Lung (tissue), 12 donors: ENCODE data around the gene PRKCE. TPM values are rescaled to one million over a fixed set of nuclear protein-coding genes. Genes with fewer than 3 reads are reported as not detected.

Experiments
- ATAC-seq: fragments of 200-7000 bp; cut with Tn5 transposase; one replicate; pipeline ENCODE4 v1.9.1; 2020; ENCODE audit warnings: moderate number of reproducible peaks; ENCODE audit not compliant: insufficient read depth, low FRiP score
- DNase-seq, 3 donors: peaks; one replicate each; pipeline ENCODE4 v3.0.0-alpha.2; 2013 to 2017
- H3K27ac ChIP-seq, 2 donors: one replicate each; pipeline ENCODE4 v1.5.1; 2013; ENCODE audit warnings: mild to moderate bottlenecking in 2 of 2, moderate library complexity in 2 of 2, control low read depth in 1 of 2, inconsistent platforms in 1 of 2, low read depth in 1 of 2, low read length in 1 of 2
- H3K27me3 ChIP-seq, 3 donors: one replicate each; pipeline ENCODE4 v1.5.1; 2013; ENCODE audit warnings: low read length in 2 of 3; ENCODE audit not compliant: control insufficient read depth in 3 of 3, insufficient read depth in 3 of 3
- H3K36me3 ChIP-seq, 4 donors: one replicate each; pipeline ENCODE4 v1.5.1; 2013; ENCODE audit warnings: low read length in 4 of 4, mild to moderate bottlenecking in 1 of 4, moderate library complexity in 1 of 4; ENCODE audit not compliant: control insufficient read depth in 4 of 4, insufficient read depth in 4 of 4
- H3K4me1 ChIP-seq, 5 donors: one replicate each; pipeline ENCODE4 v1.5.1; 2013; ENCODE audit warnings: low read length in 5 of 5, mild to moderate bottlenecking in 2 of 5, moderate library complexity in 1 of 5; ENCODE audit not compliant: control insufficient read depth in 5 of 5, insufficient read depth in 5 of 5
- H3K4me3 ChIP-seq: one replicate; pipeline ENCODE4 v1.5.1; 2013; ENCODE audit warnings: mild to moderate bottlenecking, control low read depth, moderate library complexity
- H3K9ac ChIP-seq, 2 donors: one replicate each; pipeline ENCODE4 v1.5.1; 2013; ENCODE audit warnings: low read length in 2 of 2, control low read depth in 1 of 2; ENCODE audit not compliant: insufficient read depth in 1 of 2
- H3K9me3 ChIP-seq, 4 donors: one replicate each; pipeline ENCODE4 v1.5.1; 2013; ENCODE audit warnings: low read length in 3 of 4, mild to moderate bottlenecking in 1 of 4, moderate library complexity in 1 of 4; ENCODE audit not compliant: control insufficient read depth in 4 of 4, insufficient read depth in 3 of 4
- CTCF ChIP-seq: IDR thresholded peaks from 2 replicates; pipeline ENCODE4 v1.5.1; 2012; ENCODE audit warnings: mild to moderate bottlenecking; ENCODE audit errors: control extremely low read depth, extremely low read depth
- WGBS, 2 donors: extraction: QIAGEN DNeasy Blood & Tissue Kit; methylation state at CpG; one replicate each; pipeline ENCODE4 v1.1.7; 2013; 5-methylcytosine and 5-hydroxymethylcytosine counted together
- polyA plus RNA-seq, 2 donors: library from polyadenylated mRNA; stranded (reverse); fragments of 200-250 nt; gene quantifications; one replicate each; pipeline ENCODE4 v1.2.1, GENCODE V29; 2013
- total RNA-seq, 2 donors: library from RNA; depleted of rRNA in 1 of 2; stranded (reverse); fragments of >200 nt in 1 of 2; gene quantifications; one replicate each; pipeline ENCODE4 v1.2.1, GENCODE V29; 2014 to 2021
- donor health status: control.
- donor health status: control.
- donor health status: Bipolar disorder and iron deficiency.
- donor health status: healthy.
- donor health status: DM: yes; HTN: yes; CAD: no.

PRKCE gene
- total and polyA plus RNA-seq, 4 donors, result 12.5 to 82.2 (median 32.1) TPM

GRCh38 chr2:45883603-45884000 lies 232.1 kb downstream of the PRKCE start:
- Histone ChIP-seq H3K27ac (no peak overlapping the region), H3K9me3 (peaks cover 0 to 3% (median 0%) of the 10 kb centered on the region in 4 donors), H3K27me3 (no peaks in the 10 kb centered on the region), H3K9ac (no peak overlapping the region), H3K4me3 (no peak overlapping the region), H3K4me1 (peaks cover 24 to 65% (median 44%) of the 10 kb centered on the region in 5 donors), H3K36me3 (peaks cover 0 to 4% (median 0%) of the 10 kb centered on the region in 4 donors)
- WGBS, 2 donors, result 64 to 73% methylated on average over 3 of the region's 3 CpGs
- ATAC-seq (no peak), DNase-seq (peak in 1 of 3 donors; percentile 29)
- TF ChIP-seq CTCF, result no peak

- peaks cover 0 to under 1% (median 0%) of the 10 kb centered on the region in 4 donors for H3K9me3 ChIP-seq
- H3K9ac ChIP-seq, result no peak overlapping the region
- DNase-seq (no peak), ATAC-seq (no peak)
- no peaks in the 10 kb centered on the region for H3K27me3 ChIP-seq
- H3K4me1 ChIP-seq, result peaks cover 28 to 71% (median 45%) of the 10 kb centered on the region in 5 donors
- no peaks in the 10 kb centered on the region for H3K36me3 ChIP-seq
- H3K4me3 ChIP-seq, result no peak overlapping the region
- no peak for TF ChIP-seq CTCF
- WGBS, 2 donors, result 46 to 55% methylated on average over 2 of the region's 2 CpGs
- no peak overlapping the region for H3K27ac ChIP-seq
Observed at GRCh38 chr2:45884126-45884525, 232.7 kb downstream of the PRKCE start.

- ATAC-seq (no peak), DNase-seq (peak; percentile 69 to 95 (median 93))
- WGBS, 2 donors, result 21 to 32% methylated on average over 2 of the region's 2 CpGs
- no peaks in the 10 kb centered on the region for H3K36me3 ChIP-seq
- H3K27ac ChIP-seq, result peak overlapping the region in 1 of 2 donors; percentile 33
- H3K27me3 ChIP-seq, result no peaks in the 10 kb centered on the region
- H3K9ac ChIP-seq, result no peak overlapping the region
- peaks cover 29 to 78% (median 48%) of the 10 kb centered on the region in 5 donors for H3K4me1 ChIP-seq
- no peak overlapping the region for H3K4me3 ChIP-seq
- TF ChIP-seq CTCF, result no peak
- H3K9me3 ChIP-seq, result no peaks in the 10 kb centered on the region
Observed at GRCh38 chr2:45885171-45885621, 233.7 kb downstream of the PRKCE start.

- H3K27me3 ChIP-seq, result no peaks in the 10 kb centered on the region
- peaks cover 30 to 78% (median 48%) of the 10 kb centered on the region in 5 donors for H3K4me1 ChIP-seq
- WGBS, 2 donors, result 21 to 39% methylated on average over 3 of the region's 3 CpGs
Observed at GRCh38 chr2:45886171-45886663, 234.7 kb downstream of the PRKCE start.

More at GRCh38 chr2:45886171-45886663, 234.7 kb downstream of the PRKCE start:
- Histone ChIP-seq H3K4me3 (no peak overlapping the region), H3K27ac (peak overlapping the region in 1 of 2 donors; percentile 33), H3K9ac (peak overlapping the region in 1 of 2 donors; percentile 54), H3K9me3 (no peaks in the 10 kb centered on the region), H3K36me3 (no peaks in the 10 kb centered on the region)
- DNase-seq, result peak in 1 of 3 donors; percentile 40
- no peak for TF ChIP-seq CTCF
- no peak for ATAC-seq
